H9 (cell line): ENCODE data around the gene PKMYT1. TPM values are rescaled to one million over a fixed set of nuclear protein-coding genes. Genes with fewer than 3 reads are reported as not detected.

ENCODE experiments used
- DNase-seq: peaks from one replicate; pipeline ENCODE4 v3.0.0-alpha.2; 2017
- H2AFZ ChIP-seq: one replicate; pipeline ENCODE4 v1.6.1; 2013; ENCODE audit warnings: mild to moderate bottlenecking, low read length, control low read depth, moderate library complexity
- H2AK5ac ChIP-seq: 2 replicates; pipeline ENCODE4 v1.6.1; 2013; ENCODE audit warnings: low read length, control low read depth, mixed read lengths; ENCODE audit not compliant: insufficient read length
- H2BK120ac ChIP-seq: one replicate; pipeline ENCODE4 v1.6.1; 2013; ENCODE audit warnings: low read depth, mild to moderate bottlenecking, low read length, control low read depth, inconsistent platforms; ENCODE audit not compliant: poor library complexity, severe bottlenecking
- H2BK12ac ChIP-seq: 2 replicates; pipeline ENCODE4 v1.6.1; 2013; ENCODE audit warnings: low read length, control low read depth, mixed read lengths, low read depth; ENCODE audit not compliant: insufficient read length
- H2BK15ac ChIP-seq: 2 replicates; pipeline ENCODE4 v1.6.1; 2013; ENCODE audit warnings: low read depth, low read length, control low read depth
- H2BK20ac ChIP-seq: one replicate; pipeline ENCODE4 v1.6.1; 2013; ENCODE audit warnings: low read depth, mild to moderate bottlenecking, low read length, control low read depth, inconsistent platforms; ENCODE audit not compliant: poor library complexity, severe bottlenecking
- H2BK5ac ChIP-seq: 2 replicates; pipeline ENCODE4 v1.6.1; 2013; ENCODE audit warnings: low read length, control low read depth, mixed read lengths; ENCODE audit not compliant: insufficient read length
- H3K14ac ChIP-seq: 2 replicates; pipeline ENCODE4 v1.6.1; 2013; ENCODE audit warnings: low read length, control low read depth; ENCODE audit not compliant: insufficient read depth
- H3K18ac ChIP-seq: 2 replicates; pipeline ENCODE4 v1.6.1; 2013; ENCODE audit warnings: low read depth, mild to moderate bottlenecking, mixed read lengths, low read length, control low read depth; ENCODE audit not compliant: insufficient read length
- H3K23ac ChIP-seq: 2 replicates; pipeline ENCODE4 v1.6.1; 2013; ENCODE audit warnings: low read length, control low read depth, mixed read lengths, low read depth; ENCODE audit not compliant: insufficient read length
- H3K23me2 ChIP-seq: 2 replicates; pipeline ENCODE4 v1.6.1; 2013; ENCODE audit warnings: low read depth, mild to moderate bottlenecking, mixed read lengths, low read length, control low read depth; ENCODE audit not compliant: insufficient read length, poor library complexity, severe bottlenecking
- H3K27ac ChIP-seq: 2 replicates; pipeline ENCODE4 v1.5.1; 2013; ENCODE audit warnings: low read length, control low read depth, mixed read lengths, low read depth; ENCODE audit not compliant: insufficient read length
- H3K27me3 ChIP-seq: 2 replicates; pipeline ENCODE4 v1.6.1; 2013; ENCODE audit warnings: low read length, control low read depth, inconsistent platforms; ENCODE audit not compliant: insufficient read depth
- H3K4ac ChIP-seq: 2 replicates; pipeline ENCODE4 v1.6.1; 2013; ENCODE audit warnings: low read depth, mild to moderate bottlenecking, control low read depth, inconsistent platforms, low read length, moderate library complexity
- H3K4me1 ChIP-seq: 2 replicates; pipeline ENCODE4 v1.6.1; 2013; ENCODE audit warnings: low read length, control low read depth, inconsistent platforms; ENCODE audit not compliant: insufficient read depth
- H3K4me2 ChIP-seq: 2 replicates; pipeline ENCODE4 v1.6.1; 2013; ENCODE audit warnings: low read length, control low read depth, mixed read lengths; ENCODE audit not compliant: insufficient read length, insufficient read depth
- H3K56ac ChIP-seq: 2 replicates; pipeline ENCODE4 v1.6.1; 2013; ENCODE audit warnings: low read depth, mild to moderate bottlenecking, mixed read lengths, low read length, control low read depth; ENCODE audit not compliant: insufficient read length
- H3K79me1 ChIP-seq: 2 replicates; pipeline ENCODE4 v1.6.1; 2013; ENCODE audit warnings: low read depth, mild to moderate bottlenecking, moderate library complexity, low read length, control low read depth, inconsistent platforms; ENCODE audit not compliant: insufficient read depth, poor library complexity, severe bottlenecking
- H3K79me2 ChIP-seq: 2 replicates; pipeline ENCODE4 v1.6.1; 2013; ENCODE audit warnings: low read length, control low read depth, inconsistent platforms; ENCODE audit not compliant: insufficient read depth
- H3K9ac ChIP-seq: 2 replicates; pipeline ENCODE4 v1.6.1; 2013; ENCODE audit warnings: low read length, control low read depth, mixed read lengths; ENCODE audit not compliant: insufficient read length; ENCODE audit errors: extremely low read depth
- H3K9me3 ChIP-seq: one replicate; pipeline ENCODE4 v1.6.1; 2013; ENCODE audit warnings: low read depth, low read length, inconsistent platforms; ENCODE audit not compliant: control insufficient read depth
- H3T11ph ChIP-seq: one replicate; pipeline ENCODE4 v1.6.1; 2013; ENCODE audit warnings: mild to moderate bottlenecking, low read length, control low read depth, inconsistent platforms
- H4K20me1 ChIP-seq: one replicate; pipeline ENCODE4 v1.6.1; 2013; ENCODE audit not compliant: control insufficient read depth, insufficient read length, insufficient read depth
- H4K5ac ChIP-seq: 2 replicates; pipeline ENCODE4 v1.6.1; 2013; ENCODE audit warnings: low read depth, mild to moderate bottlenecking, mixed read lengths, low read length, control low read depth; ENCODE audit not compliant: insufficient read length
- H4K8ac ChIP-seq: replicated peaks from 2 replicates; pipeline ENCODE4 v1.6.1; 2013; ENCODE audit warnings: low read length, control low read depth, mixed read lengths, low read depth; ENCODE audit not compliant: insufficient read length
- H4K91ac ChIP-seq: 2 replicates; pipeline ENCODE4 v1.6.1; 2013; ENCODE audit warnings: low read depth, mild to moderate bottlenecking, moderate library complexity, mixed read lengths, low read length, control low read depth; ENCODE audit not compliant: insufficient read length
- H3K27ac Mint-ChIP-seq, 3 experiments: 2 replicates in 2 of 3; 3 replicates in 1 of 3; pipeline ENCODE4 v1.8.0; 2020 to 2021; ENCODE audit warnings: mixed read lengths in 3 of 3, mild to moderate bottlenecking in 1 of 3, moderate library complexity in 1 of 3
- H3K27me3 Mint-ChIP-seq: 2 replicates; pipeline ENCODE4 v1.8.0; 2021; ENCODE audit warnings: low read depth, mild to moderate bottlenecking, moderate library complexity, mixed read lengths
- H3K36me3 Mint-ChIP-seq, 3 experiments: 2 replicates in 2 of 3; 3 replicates in 1 of 3; pipeline ENCODE4 v1.8.0; 2020 to 2021; ENCODE audit warnings: low read depth in 3 of 3, mixed read lengths in 3 of 3; ENCODE audit not compliant: insufficient read depth in 1 of 3
- H3K4me1 Mint-ChIP-seq, 2 experiments: 2 replicates each; pipeline ENCODE4 v1.8.0; 2020; ENCODE audit warnings: mixed read lengths in 2 of 2
- H3K4me3 Mint-ChIP-seq, 2 experiments: 2 replicates in 1 of 2; 3 replicates in 1 of 2; pipeline ENCODE4 v1.8.0; 2020 to 2021; ENCODE audit warnings: mild to moderate bottlenecking in 2 of 2, mixed read lengths in 2 of 2, moderate library complexity in 1 of 2
- H3K9me3 Mint-ChIP-seq, 2 experiments: 2 replicates in 1 of 2; 3 replicates in 1 of 2; pipeline ENCODE4 v1.8.0; 2020; ENCODE audit warnings: mild to moderate bottlenecking in 2 of 2, mixed read lengths in 2 of 2, moderate library complexity in 1 of 2
- WGBS: extraction: QIAGEN DNeasy Blood & Tissue Kit; methylation state at CpG from one replicate; pipeline ENCODE4 v1.1.7; 2013; ENCODE audit warnings: missing lambda C conversion rate, low lambda C conversion rate, mixed read lengths; ENCODE audit not compliant: insufficient read length; ENCODE audit errors: extremely low coverage; 5-methylcytosine and 5-hydroxymethylcytosine counted together
- total RNA-seq: library from RNA; stranded (reverse); gene quantifications from 2 replicates; pipeline ENCODE4 v1.2.1, GENCODE V29; 2021
- TF ChIP-seq, protein P1 (sequence below): fragments of 200-600 bp; sonication (generic); conservative IDR thresholded peaks from 3 replicates; pipeline ENCODE4 v1.8.0; 2021; ENCODE audit warnings: antibody characterized with exemption, mild to moderate bottlenecking

PKMYT1 gene
- total RNA-seq, 1 experiment from 2014 or later: 114 TPM

DNA sequence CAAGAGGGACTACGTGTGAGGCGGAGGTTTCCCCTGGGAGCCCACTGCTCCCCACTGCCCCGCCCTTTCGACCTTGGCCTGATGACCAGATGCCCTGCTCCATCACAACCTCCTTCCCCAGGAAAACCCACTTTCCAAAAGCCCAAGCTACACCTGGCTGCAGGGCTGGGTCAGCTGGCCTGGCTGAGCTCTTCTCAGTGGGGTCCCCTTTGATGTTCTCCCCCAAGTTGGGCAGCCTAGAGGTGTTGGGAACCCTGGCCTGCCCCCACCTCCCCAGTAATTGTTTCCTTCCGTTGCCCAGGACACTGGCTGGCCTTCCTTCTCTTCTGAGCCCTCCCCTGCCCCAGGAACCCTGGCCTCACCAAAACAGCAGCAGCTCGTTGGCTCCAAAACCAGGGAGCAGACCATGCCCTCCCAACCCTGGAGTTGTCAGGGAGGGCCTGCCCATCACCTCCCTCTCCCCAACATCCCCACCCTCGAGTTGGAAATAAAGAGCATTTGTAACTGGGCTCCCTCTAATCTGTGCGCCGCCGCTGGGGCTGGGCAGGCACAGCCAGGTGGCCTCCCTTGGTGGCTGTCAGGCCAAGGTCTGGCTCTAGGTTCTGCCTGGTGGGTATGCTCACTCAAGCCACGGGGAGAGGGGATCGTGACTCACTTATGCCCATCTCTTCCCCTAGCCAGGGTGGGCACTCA lies 33.9 kb upstream of the PKMYT1 start:
- H3K9me3 Mint-ChIP-seq: no peaks in the 10 kb centered on the region
- Histone ChIP-seq H3T11ph (no peak overlapping the region), H3K4ac (no peak overlapping the region), H2BK12ac (no peak overlapping the region), H3K9me3 (no peaks in the 10 kb centered on the region), H2BK5ac (no peak overlapping the region), H3K23ac (no peak overlapping the region), H2BK120ac (no peak overlapping the region), H3K23me2 (peaks cover 20% of the 10 kb centered on the region), H2AFZ (no peak overlapping the region), H3K79me1 (no peaks in the 10 kb centered on the region), H3K9ac (no peak overlapping the region), H3K56ac (no peak overlapping the region), H4K20me1 (no peaks in the 10 kb centered on the region), H3K79me2 (peaks cover 9% of the 10 kb centered on the region; the same call in 1 of the 2 replicates), H2BK20ac (no peak overlapping the region), H3K4me1 (no peaks in the 10 kb centered on the region; the same call in 1 of the 2 replicates), H3K27ac (no peak overlapping the region), H3K18ac (no peak overlapping the region), H3K4me2 (no peak overlapping the region), H4K5ac (no peak overlapping the region), H4K91ac (no peak overlapping the region), H4K8ac (no peak overlapping the region), H2BK15ac (no peak overlapping the region), H2AK5ac (no peak overlapping the region), H3K27me3 (no peaks in the 10 kb centered on the region), H3K14ac (no peak overlapping the region; the same call in 1 of the 2 replicates)
- H3K4me1 Mint-ChIP-seq: peaks cover 45 to 80% of the 10 kb centered on the region in 2 experiments
- peaks cover 21 to 32% (median 30%) of the 10 kb centered on the region in 3 experiments for H3K36me3 Mint-ChIP-seq
- H3K27ac Mint-ChIP-seq: peak overlapping the region; percentile 40 to 93 (median 73); a peak in 5 of 7 replicates
- H3K27me3 Mint-ChIP-seq: peaks cover 7% of the 10 kb centered on the region
- H3K4me3 Mint-ChIP-seq: peak overlapping the region; percentile 18 to 65; a peak in 3 of 5 replicates
- no CpG with 5 or more reads among the region's 12 CpGs for WGBS
- no peak for DNase-seq
- TF ChIP-seq, protein P1, sequence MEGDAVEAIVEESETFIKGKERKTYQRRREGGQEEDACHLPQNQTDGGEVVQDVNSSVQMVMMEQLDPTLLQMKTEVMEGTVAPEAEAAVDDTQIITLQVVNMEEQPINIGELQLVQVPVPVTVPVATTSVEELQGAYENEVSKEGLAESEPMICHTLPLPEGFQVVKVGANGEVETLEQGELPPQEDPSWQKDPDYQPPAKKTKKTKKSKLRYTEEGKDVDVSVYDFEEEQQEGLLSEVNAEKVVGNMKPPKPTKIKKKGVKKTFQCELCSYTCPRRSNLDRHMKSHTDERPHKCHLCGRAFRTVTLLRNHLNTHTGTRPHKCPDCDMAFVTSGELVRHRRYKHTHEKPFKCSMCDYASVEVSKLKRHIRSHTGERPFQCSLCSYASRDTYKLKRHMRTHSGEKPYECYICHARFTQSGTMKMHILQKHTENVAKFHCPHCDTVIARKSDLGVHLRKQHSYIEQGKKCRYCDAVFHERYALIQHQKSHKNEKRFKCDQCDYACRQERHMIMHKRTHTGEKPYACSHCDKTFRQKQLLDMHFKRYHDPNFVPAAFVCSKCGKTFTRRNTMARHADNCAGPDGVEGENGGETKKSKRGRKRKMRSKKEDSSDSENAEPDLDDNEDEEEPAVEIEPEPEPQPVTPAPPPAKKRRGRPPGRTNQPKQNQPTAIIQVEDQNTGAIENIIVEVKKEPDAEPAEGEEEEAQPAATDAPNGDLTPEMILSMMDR: no peak
